HepG2 (cell line): ENCODE data around the gene CCDC154. TPM values are rescaled to one million over a fixed set of nuclear protein-coding genes. Genes with fewer than 3 reads are reported as not detected.

Experiments used
- GABPB1 ChIP-seq: IDR thresholded peaks from 2 replicates; pipeline ENCODE4 v1.6.1; 2016; ENCODE audit warnings: mild to moderate bottlenecking, missing genetic modification reagents, moderate library complexity, missing compliant biosample characterization
- GATAD1 ChIP-seq: IDR thresholded peaks from 2 replicates; pipeline ENCODE4 v1.6.1; 2016; ENCODE audit warnings: missing genetic modification reagents, missing compliant biosample characterization
- NFE2L2 ChIP-seq: fragments of 150-350 bp; IDR thresholded peaks from 2 replicates; pipeline ENCODE4 v1.6.1; 2014; ENCODE audit warnings: low read length
- NFIC ChIP-seq: IDR thresholded peaks from 2 replicates; pipeline ENCODE4 v1.6.1; 2012; ENCODE audit warnings: mild to moderate bottlenecking, low read length, inconsistent platforms
- POGK ChIP-seq: sonication (generic); formaldehyde crosslinking; conservative IDR thresholded peaks from 2 replicates; pipeline ENCODE4 v1.8.0; 2022; ENCODE audit warnings: mild to moderate bottlenecking, moderate library complexity, missing genetic modification reagents
- TBL1XR1 ChIP-seq: fragments of 150-350 bp; IDR thresholded peaks from 2 replicates; pipeline ENCODE4 v1.6.1; 2014; ENCODE audit warnings: borderline replicate concordance, low read length; ENCODE audit not compliant: partially characterized antibody
- TBX3 ChIP-seq: fragments of 450-650 bp; IDR thresholded peaks from 2 replicates; pipeline ENCODE4 v1.6.1; 2017; ENCODE audit warnings: antibody characterized with exemption, mild to moderate bottlenecking, inconsistent platforms, borderline replicate concordance
- TFAP4 ChIP-seq: sonication (generic); IDR thresholded peaks from 2 replicates; pipeline ENCODE4 v1.6.1; 2016; ENCODE audit warnings: low read depth, borderline replicate concordance
- ZKSCAN1 ChIP-seq: fragments of 150-350 bp; IDR thresholded peaks from 2 replicates; pipeline ENCODE4 v1.6.1; 2014; ENCODE audit warnings: low read length
- ZNF557 ChIP-seq: sonication (generic); formaldehyde crosslinking; IDR thresholded peaks from 2 replicates; pipeline ENCODE4 v1.4.0; 2020; ENCODE audit warnings: missing genetic modification reagents
- ZNF563 ChIP-seq: sonication (generic); formaldehyde crosslinking; IDR thresholded peaks from 2 replicates; pipeline ENCODE4 v1.8.0; 2022; ENCODE audit warnings: mild to moderate bottlenecking, moderate library complexity, missing genetic modification reagents
- ZNF598 ChIP-seq: sonication (generic); formaldehyde crosslinking; IDR thresholded peaks from 2 replicates; pipeline ENCODE4 v1.5.1; 2020; ENCODE audit warnings: mild to moderate bottlenecking, missing genetic modification reagents, borderline replicate concordance
- polyA plus RNA-seq, 8 experiments: library from polyadenylated mRNA; depleted of rRNA in 3 of 8; stranded (reverse) in 7 of 8; unstranded in 1 of 8; fragments of >200 nt; fragmentation: Illumina TruSeq in 4 of 8; extraction: Trizol in 4 of 8; gene quantifications; 2 replicates each; pipeline versions ENCODE4 v1.2.1 to v1.2.3, GENCODE V29; 2011 to 2016; ENCODE audit warnings: low read depth in 4 of 8, missing spikeins in 1 of 8, mixed read lengths in 1 of 8; ENCODE audit not compliant: insufficient read depth in 1 of 8
- total RNA-seq, 5 experiments: library from RNA; depleted of rRNA; stranded (reverse); fragments of >200 nt; fragmentation: Illumina TruSeq; extraction: Trizol; gene quantifications; 2 replicates each; pipeline ENCODE4 v1.2.3, GENCODE V29; 2016; ENCODE audit warnings: low read depth in 1 of 5
- TF ChIP-seq, protein P1 (sequence below): sonication (generic); formaldehyde crosslinking; IDR thresholded peaks from 2 replicates; pipeline ENCODE4 v1.4.0; 2020; ENCODE audit warnings: missing genetic modification reagents, mild to moderate bottlenecking, borderline replicate concordance
- TF ChIP-seq, protein P2 (sequence below): sonication (generic); formaldehyde crosslinking; IDR thresholded peaks from 2 replicates; pipeline ENCODE4 v1.5.1; 2020; ENCODE audit warnings: mild to moderate bottlenecking, missing genetic modification reagents, moderate library complexity
- TF ChIP-seq, protein P3 (sequence below): sonication (generic); formaldehyde crosslinking; IDR thresholded peaks from 2 replicates; pipeline ENCODE4 v1.5.1; 2020; ENCODE audit warnings: missing genetic modification reagents, mild to moderate bottlenecking, borderline replicate concordance
- TF ChIP-seq, protein P4 (sequence below): sonication (generic); formaldehyde crosslinking; IDR thresholded peaks from 2 replicates; pipeline ENCODE4 v1.5.0; 2020; ENCODE audit warnings: mild to moderate bottlenecking, missing genetic modification reagents

CCDC154 gene
- total and polyA plus RNA-seq, 2 of the 13 experiments (the other 11 are each of a cell fraction or from before 2014, with no cell fraction given) = 0.92 to 1.5 TPM

GRCh38 chr16:1441391-1441829 lies 2.9 kb downstream of the CCDC154 start (continued):
- TF ChIP-seq, protein P1, sequence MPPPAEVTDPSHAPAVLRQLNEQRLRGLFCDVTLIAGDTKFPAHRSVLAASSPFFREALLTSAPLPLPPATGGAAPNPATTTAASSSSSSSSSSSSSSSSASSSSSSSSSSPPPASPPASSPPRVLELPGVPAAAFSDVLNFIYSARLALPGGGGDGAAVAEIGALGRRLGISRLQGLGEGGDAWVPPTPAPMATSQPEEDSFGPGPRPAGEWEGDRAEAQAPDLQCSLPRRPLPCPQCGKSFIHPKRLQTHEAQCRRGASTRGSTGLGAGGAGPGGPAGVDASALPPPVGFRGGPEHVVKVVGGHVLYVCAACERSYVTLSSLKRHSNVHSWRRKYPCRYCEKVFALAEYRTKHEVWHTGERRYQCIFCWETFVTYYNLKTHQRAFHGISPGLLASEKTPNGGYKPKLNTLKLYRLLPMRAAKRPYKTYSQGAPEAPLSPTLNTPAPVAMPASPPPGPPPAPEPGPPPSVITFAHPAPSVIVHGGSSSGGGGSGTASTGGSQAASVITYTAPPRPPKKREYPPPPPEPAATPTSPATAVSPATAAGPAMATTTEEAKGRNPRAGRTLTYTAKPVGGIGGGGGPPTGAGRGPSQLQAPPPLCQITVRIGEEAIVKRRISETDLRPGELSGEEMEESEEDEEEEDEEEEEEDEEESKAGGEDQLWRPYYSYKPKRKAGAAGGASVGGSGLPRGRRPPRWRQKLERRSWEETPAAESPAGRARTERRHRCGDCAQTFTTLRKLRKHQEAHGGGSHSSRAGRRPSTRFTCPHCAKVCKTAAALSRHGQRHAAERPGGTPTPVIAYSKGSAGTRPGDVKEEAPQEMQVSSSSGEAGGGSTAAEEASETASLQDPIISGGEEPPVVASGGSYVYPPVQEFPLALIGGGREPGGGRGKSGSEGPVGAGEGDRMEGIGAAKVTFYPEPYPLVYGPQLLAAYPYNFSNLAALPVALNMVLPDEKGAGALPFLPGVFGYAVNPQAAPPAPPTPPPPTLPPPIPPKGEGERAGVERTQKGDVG (CRISPR knock-in tag) = no peak
- no peak for TF ChIP-seq ZNF598 (CRISPR knock-in tag)
- TF ChIP-seq ZNF563 (CRISPR knock-in tag) = no peak
- TF ChIP-seq TBL1XR1 = no peak
- no peak for TF ChIP-seq POGK (CRISPR knock-in tag)
- TF ChIP-seq, protein P2, sequence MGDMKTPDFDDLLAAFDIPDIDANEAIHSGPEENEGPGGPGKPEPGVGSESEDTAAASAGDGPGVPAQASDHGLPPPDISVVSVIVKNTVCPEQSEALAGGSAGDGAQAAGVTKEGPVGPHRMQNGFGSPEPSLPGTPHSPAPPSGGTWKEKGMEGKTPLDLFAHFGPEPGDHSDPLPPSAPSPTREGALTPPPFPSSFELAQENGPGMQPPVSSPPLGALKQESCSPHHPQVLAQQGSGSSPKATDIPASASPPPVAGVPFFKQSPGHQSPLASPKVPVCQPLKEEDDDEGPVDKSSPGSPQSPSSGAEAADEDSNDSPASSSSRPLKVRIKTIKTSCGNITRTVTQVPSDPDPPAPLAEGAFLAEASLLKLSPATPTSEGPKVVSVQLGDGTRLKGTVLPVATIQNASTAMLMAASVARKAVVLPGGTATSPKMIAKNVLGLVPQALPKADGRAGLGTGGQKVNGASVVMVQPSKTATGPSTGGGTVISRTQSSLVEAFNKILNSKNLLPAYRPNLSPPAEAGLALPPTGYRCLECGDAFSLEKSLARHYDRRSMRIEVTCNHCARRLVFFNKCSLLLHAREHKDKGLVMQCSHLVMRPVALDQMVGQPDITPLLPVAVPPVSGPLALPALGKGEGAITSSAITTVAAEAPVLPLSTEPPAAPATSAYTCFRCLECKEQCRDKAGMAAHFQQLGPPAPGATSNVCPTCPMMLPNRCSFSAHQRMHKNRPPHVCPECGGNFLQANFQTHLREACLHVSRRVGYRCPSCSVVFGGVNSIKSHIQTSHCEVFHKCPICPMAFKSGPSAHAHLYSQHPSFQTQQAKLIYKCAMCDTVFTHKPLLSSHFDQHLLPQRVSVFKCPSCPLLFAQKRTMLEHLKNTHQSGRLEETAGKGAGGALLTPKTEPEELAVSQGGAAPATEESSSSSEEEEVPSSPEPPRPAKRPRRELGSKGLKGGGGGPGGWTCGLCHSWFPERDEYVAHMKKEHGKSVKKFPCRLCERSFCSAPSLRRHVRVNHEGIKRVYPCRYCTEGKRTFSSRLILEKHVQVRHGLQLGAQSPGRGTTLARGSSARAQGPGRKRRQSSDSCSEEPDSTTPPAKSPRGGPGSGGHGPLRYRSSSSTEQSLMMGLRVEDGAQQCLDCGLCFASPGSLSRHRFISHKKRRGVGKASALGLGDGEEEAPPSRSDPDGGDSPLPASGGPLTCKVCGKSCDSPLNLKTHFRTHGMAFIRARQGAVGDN (CRISPR knock-in tag) = peak; percentile 75; the same call in 1 of the 2 replicates
- 0 out of 2 replicates have a peak, but pooled peaks have one; percentile 26 for TF ChIP-seq GABPB1 (CRISPR knock-in tag)
- no peak for TF ChIP-seq NFIC
- TF ChIP-seq ZNF557 (CRISPR knock-in tag) = no peak
- no peak for TF ChIP-seq ZKSCAN1
- TF ChIP-seq NFE2L2 = no peak
- TF ChIP-seq, protein P3, sequence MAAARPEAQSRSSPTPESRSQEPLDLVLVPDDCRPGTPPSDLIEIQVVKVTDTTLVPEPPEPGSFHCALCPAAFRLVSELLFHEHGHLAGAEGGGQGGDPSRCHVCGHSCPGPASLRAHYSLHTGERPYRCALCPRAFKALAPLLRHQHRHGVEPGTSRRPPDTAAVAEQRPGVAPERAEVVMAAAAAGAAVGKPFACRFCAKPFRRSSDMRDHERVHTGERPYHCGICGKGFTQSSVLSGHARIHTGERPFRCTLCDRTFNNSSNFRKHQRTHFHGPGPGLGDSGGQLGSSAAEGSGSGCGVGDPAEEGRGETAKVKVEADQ (CRISPR knock-in tag) = no peak
- TF ChIP-seq GATAD1 (CRISPR knock-in tag) = 0 out of 2 replicates have a peak, but pooled peaks have one; percentile 16
- no peak for TF ChIP-seq TBX3
- TF ChIP-seq TFAP4 = no peak
- TF ChIP-seq, protein P4, sequence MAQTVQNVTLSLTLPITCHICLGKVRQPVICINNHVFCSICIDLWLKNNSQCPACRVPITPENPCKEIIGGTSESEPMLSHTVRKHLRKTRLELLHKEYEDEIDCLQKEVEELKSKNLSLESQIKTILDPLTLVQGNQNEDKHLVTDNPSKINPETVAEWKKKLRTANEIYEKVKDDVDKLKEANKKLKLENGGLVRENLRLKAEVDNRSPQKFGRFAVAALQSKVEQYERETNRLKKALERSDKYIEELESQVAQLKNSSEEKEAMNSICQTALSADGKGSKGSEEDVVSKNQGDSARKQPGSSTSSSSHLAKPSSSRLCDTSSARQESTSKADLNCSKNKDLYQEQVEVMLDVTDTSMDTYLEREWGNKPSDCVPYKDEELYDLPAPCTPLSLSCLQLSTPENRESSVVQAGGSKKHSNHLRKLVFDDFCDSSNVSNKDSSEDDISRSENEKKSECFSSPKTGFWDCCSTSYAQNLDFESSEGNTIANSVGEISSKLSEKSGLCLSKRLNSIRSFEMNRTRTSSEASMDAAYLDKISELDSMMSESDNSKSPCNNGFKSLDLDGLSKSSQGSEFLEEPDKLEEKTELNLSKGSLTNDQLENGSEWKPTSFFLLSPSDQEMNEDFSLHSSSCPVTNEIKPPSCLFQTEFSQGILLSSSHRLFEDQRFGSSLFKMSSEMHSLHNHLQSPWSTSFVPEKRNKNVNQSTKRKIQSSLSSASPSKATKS (CRISPR knock-in tag) = no peak
